HG02885 (cell line): ENCODE results near the gene TP53TG3E.
"Not testable (repeated sequence)": the region's sequence is repeated elsewhere in the genome, so short reads cannot be mapped to it uniquely, and the experiment has no call there.

Experiments
- ATAC-seq: cut with Tn5 transposase; IDR thresholded peaks from one replicate; pipeline ENCODE4 v1.9.1; 2021; ENCODE audit warnings: mild to moderate bottlenecking; ENCODE audit not compliant: unreplicated experiment, poor library complexity

TP53TG3E gene

DNA sequence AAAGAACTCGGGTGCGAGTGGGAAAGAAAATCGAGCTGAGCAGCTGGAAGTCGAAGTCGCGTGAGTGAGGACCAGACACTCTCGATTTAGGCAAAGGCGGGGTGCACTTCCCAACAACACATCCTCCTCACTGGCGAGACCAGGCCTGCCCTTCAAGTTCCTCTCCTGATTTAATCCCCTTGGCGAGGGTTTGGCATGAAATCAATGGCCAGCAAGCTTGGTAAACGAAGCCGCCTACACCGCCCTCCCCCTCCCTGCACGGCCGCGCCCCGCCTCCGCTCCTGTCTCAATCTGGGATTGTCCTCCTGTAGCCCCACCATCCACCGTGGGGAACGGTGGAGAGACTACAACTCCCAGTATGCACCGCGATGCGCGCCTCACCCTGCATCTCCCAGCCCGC lies at the start of gene TP53TG3E:
Gene TP53TG3E, plus strand, starts transcription at position 301 of the 400 bp plus-strand sequence. Its CDS starts 68 bp downstream, at position 369.
- not testable (repeated sequence) for ATAC-seq

- not testable (repeated sequence) for ATAC-seq
These were observed 32.3 kb downstream of the TP53TG3E start for GRCh38 chr16:33336226-33337012.

- ATAC-seq: not testable (repeated sequence)
These were observed 33.8 kb downstream of the TP53TG3E start for GRCh38 chr16:33337627-33338542.

GRCh38 chr16:33338543-33338951 lies 34.4 kb downstream of the TP53TG3E start:
- ATAC-seq: not testable (repeated sequence)

DNA sequence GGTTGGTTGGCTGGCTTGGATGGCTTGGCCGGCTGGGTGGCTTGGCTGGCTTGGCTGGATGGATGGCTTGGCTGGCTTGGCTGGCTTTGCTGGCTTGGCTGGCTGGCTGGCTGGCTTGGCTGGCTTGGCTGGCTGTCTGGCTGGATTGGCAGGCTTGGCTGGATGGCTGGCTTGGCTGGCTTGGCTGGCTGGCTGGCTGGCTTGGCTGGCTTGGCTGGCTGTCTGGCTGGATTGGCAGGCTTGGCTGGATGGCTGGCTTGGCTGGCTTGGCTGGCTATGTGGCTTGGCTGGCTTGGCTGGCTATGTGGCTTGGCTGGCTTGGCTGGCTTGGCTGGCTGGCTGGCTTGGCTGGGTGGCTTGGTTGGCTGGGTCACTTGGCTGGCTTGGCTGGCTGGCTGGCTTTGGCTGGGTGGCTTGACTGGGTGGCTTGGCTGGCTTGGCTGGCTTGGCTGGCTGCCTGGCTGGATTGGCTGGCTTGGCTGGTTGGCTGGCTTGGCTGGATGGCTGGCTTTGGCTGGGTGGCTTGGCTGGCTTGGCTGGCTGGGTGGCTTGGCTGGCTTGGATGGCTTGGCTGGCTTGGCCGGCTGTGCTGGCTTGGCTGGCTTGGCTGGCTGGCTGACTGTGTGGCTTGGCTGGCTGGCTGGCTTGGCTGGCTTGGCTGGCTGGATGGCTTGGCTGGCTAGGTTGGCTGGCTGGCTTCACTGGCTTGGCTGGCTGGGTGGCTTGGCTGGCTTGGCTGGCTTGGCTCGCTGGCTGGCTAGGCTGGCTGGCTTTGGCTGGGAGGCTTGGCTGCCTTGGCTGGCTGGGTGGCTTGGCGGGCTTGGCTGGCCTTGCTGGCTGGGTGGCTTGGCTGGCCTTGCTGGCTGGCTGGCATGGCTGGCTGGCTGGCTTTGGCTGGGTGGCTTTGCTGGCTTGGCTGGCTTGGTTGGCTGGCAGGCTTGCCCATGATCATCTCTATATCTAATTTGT lies 35.3 kb downstream of the TP53TG3E start:
- not testable (repeated sequence) for ATAC-seq
